Activated naive CD4-positive, alpha-beta T cell treated with Interleukin-2 at 50 U/mL for 16 hours (primary cell): Measurements from ENCODE around the gene SPINK5.

Experiments used
- DNase-seq: peaks from one replicate; pipeline ENCODE4 v3.0.0-alpha.2; 2020

The SPINK5 gene

DNA sequence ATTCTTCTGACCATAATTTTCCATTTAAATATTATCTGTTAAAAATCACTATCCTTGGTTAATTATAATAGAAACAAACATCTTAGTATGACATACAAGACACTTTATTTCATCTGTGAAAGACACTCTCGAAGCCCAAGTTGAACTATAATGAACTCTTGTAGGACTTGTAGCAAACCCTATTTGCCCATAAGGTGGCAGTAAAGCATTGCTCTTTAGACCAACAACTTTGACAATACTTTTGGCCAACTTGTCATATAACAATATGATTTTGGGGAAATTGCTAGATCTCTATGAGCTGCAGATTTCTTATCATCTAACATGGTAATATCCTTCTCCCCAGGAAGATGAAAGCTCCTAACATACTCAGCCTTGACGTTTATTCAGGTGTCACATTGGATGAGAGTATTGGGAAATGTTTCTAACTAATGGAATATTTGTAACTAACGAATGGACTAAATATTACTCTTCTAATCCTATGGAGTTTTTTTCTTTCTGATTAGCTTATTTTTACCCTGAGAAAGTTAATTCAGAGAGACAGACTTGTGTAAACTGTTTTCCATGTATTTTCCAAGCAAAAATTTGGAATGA, 115.5 kb downstream of the SPINK5 start:
- no peak for DNase-seq

DNA sequence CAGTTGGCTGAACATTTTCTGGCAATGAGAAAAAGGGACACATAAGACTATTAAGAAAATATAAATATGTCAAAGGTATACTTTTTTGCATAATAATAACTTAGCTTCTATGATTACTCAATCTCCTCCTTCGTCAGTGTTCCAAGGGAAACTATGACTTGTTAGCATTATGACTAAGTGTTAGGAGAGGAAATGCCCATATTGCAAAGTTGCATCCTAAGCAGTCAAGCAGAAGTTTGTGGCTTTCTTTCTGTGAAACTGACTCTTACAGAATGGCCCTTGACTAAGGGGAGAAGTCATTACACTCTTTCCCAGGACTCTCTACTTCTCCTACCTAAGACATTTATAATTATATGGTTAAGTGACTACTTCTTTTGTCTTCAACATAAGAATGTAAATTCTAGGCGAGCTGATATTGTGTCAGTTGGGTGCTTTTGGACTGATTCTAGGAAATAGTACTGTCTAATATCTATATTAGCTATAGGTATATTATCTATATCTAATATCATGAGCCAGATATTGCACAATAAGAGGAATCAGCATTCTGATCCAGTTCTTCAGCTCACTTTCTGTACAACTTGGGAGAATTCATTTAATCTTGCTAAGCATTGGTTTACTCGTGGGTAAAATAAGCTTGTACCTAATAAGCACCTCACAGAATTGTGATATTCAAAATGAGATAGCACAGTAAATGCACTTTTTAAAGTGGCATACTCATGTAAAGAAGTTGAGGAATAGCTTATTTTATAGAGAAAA, 122.6 kb downstream of the SPINK5 start:
- DNase-seq = no peak
